EL (cell line): Measurements from ENCODE around the gene GPR35.
A peak's percentile ranks its signal among the peaks of the same experiment; 100 is the strongest.
"Not testable (repeated sequence)": the region's sequence is repeated elsewhere in the genome, so short reads cannot be mapped to it uniquely, and the experiment has no call there.

Source experiments
- DNase-seq: peaks from one replicate; pipeline ENCODE4 v3.0.0-alpha.2; 2016

Gene GPR35

DNA sequence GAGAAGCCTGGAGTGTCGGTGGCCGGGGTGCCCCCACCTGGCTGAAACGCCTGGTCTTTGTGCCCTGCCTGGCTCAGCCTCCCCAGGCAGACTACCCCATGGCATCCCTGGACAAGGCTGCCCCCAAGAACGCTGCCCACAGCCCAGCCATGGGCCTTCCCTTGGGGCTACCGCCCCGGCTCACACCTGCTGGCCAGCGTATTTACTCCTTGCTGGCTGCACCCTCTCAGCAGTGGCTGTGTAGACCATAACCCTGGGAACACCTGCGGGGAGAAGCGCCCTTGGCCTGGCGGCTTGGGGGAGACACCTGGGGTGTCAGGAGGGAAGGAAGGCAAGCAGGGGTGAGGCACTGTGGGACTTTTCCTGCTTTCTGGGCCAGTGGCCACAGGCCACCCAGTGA is 21.4 kb upstream of the GPR35 start:
- no peak for DNase-seq

DNA sequence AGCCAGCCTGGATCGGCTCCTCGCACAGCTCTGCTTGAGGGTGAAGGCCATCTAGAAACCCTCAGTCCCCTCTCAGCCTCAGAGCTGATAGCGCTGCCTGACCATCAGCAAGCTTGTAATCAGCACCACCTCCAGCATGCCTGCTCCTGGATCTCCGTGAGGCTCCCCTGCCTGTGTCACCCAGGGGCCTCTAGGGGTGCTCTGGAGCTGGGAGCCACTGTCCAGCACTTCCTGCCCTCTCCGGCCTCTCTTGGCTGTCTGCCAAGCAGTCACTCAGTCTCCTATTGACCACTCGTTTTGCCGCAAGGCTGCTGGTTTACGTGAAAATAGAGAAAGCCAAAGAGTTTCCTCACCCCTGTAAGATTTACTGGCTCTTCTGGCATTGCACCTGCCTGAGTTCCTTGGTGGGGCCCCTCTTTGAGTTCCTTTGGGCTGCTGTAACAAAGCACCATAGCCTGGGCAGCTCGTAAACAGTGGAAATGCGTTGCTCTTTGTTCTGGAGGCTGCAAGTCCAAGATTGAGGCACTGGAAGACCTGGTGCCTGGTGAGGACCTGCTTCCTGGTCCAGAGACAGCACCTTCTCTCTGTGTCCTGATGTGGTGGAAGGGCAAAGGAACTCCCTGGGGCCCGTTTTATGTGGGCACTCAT is 20.9 kb upstream of the GPR35 start:
- DNase-seq: peak; percentile 63

DNA sequence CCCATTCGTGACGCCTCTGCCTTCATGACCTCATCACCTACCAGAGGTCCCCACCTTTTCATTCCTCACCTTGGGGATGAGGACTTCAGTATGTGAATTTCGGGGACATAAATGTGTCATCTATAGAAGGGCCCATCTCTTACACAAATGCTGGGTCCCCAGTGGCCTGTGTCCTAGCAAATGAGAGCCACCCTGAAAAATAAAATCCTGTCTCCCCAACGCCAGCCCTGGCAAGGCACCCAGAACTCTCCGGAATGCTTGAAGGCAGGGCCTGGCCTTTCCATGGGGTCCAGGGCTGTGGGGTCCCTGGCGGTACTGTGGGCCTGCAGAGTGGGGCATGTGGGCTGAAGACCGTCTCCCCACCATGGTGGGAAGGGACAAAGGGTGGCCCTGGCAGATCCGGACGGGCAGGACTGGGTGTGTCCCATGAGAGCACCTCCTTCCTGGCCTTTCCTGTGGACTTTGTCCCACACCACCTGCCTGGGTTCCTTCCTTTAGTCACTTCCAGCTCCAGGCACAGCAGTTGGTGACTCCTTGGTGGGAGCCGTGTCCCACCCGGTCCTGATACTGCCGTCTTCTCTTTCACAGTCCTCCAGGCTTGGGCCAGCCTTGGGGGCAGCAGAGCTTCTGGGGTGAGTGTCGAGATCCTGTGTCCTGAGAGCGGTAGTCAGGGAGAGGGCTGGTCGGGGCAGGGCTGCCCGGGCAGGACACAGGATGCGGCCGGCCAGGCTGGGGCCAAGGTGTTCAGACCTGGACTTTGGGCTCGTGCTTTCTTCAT is 20.2 kb upstream of the GPR35 start:
- DNase-seq: no peak

- no peak for DNase-seq
Measured at GRCh38 chr2:240605867-240606743, 19.2 kb upstream of the GPR35 start.

DNA sequence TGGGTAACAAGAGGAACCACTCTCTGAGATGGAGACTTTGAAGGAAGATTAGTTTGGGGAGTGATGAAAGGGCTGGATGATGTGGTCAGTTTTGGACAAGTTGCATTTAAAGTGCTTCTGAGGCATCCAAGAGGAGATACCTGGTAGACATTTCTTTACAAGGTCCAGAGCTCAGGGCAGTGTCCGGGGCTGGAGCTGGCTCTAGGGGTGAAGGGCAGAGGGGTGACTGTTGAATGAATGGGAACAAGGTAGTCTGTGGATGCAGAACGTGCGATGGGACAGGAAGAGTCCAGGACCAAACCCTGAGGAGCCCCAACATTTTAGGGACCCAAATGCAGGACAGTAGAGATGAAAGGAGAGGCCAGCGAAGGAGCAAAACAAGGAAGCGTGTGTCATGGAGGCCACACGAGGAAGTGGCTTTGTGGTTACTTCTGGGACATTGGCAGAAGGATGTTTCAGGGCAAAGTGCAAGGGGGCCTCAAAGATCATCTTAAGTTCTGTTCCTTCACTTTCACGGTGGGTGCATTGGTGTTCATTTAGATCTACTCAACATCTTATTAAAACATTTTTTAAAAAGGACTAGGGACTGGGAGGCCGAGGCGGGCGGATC is 13.6 kb upstream of the GPR35 start:
- no peak for DNase-seq

DNA sequence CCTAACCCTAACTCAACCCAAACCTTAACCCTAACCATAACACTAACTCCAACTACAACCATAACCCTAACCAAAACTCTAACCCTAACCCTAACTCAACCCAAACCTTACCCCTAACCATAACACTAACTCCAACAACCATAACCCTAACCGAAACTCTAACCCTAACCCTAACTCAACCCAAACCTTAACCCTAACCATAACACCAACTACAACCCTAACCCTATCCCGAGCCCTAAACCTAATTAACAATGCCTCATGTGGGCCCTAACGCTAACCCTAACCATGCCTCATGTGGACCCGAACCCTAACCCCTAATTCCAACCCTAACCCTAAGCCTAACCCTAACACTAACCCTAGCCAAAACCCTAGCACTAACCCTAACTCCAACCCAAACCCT is 11.5 kb upstream of the GPR35 start:
- no peak for DNase-seq

- DNase-seq: no peak
Measured at GRCh38 chr2:240614391-240614790, 10.9 kb upstream of the GPR35 start.

- DNase-seq: no peak
Measured at GRCh38 chr2:240615396-240615795, 9.9 kb upstream of the GPR35 start.

- no peak for DNase-seq
Measured at GRCh38 chr2:240615820-240616547, 9.3 kb upstream of the GPR35 start.

GRCh38 chr2:240616860-240617666 is 8.2 kb upstream of the GPR35 start:
- not testable (repeated sequence) for DNase-seq

GRCh38 chr2:240618776-240619175 is 6.5 kb upstream of the GPR35 start:
- no peak for DNase-seq

DNA sequence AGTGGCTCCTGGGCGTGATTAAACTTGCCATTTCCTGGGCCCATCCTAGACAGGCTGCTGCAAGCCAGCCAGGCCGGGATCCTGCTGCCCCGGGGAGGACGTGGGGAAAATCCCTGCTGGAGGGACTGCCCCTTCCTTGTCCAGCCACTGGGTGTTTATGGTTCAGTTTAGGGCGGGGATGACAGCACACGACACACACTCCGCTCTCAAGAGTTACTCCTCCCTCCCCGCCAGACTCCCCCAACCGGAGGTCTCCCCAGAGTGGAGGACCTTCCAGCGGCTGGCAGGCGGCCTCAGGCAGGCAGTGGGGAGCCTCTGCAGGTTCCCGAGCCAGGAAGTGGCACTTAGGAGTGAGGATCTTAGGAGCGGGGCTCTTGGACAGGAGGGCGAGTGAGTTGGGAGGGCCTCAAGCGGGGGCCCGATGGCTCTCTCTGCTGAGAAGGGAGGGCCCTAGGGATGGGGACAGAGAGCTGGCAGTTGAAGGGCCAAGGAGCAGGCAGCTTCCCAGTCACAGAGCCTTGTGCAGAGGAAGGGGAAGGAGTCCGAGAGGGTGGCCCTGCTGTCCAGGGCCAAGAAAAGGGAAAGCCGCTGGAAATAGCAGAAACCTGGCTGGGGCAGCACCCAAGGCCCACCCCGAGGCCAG is 5.7 kb upstream of the GPR35 start:
- no peak for DNase-seq

DNA sequence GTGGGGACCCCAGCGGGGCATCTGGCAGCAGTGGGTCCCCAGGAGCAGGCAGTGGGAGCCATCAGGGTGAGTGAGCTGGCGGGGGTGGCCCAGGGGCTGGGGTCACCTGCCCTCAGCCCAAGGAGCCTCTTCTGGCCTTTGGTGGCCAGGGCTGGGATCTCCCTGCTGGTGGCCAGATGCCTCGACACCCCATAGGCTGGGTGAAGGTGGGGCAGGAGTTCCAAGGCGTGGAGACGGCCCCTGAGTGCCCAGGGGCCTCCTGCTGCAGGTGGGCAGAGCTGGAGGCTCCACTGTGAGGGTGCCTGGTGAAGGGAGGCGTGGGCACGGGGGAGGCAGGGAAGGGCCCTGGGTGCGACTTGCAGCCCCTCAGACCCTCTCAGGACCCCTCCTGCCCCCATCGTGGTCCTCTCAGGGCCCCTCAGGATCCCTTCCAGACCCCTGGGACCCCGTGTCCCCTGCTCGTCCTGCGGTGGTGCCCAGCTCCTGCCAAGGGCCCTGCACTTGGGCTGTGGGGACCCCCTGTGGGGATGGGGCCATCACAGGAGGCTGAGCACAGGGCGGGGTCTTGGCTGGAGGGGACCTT is 5.0 kb upstream of the GPR35 start:
- DNase-seq: no peak

- no peak for DNase-seq
Measured at GRCh38 chr2:240620859-240621258, 4.4 kb upstream of the GPR35 start.

- no peak for DNase-seq
Measured at GRCh38 chr2:240622060-240622411, 3.2 kb upstream of the GPR35 start.

- DNase-seq: no peak
Measured at GRCh38 chr2:240622531-240623235, 2.6 kb upstream of the GPR35 start.

- DNase-seq: no peak
Measured at GRCh38 chr2:240623531-240624010, 1.7 kb upstream of the GPR35 start.

DNA sequence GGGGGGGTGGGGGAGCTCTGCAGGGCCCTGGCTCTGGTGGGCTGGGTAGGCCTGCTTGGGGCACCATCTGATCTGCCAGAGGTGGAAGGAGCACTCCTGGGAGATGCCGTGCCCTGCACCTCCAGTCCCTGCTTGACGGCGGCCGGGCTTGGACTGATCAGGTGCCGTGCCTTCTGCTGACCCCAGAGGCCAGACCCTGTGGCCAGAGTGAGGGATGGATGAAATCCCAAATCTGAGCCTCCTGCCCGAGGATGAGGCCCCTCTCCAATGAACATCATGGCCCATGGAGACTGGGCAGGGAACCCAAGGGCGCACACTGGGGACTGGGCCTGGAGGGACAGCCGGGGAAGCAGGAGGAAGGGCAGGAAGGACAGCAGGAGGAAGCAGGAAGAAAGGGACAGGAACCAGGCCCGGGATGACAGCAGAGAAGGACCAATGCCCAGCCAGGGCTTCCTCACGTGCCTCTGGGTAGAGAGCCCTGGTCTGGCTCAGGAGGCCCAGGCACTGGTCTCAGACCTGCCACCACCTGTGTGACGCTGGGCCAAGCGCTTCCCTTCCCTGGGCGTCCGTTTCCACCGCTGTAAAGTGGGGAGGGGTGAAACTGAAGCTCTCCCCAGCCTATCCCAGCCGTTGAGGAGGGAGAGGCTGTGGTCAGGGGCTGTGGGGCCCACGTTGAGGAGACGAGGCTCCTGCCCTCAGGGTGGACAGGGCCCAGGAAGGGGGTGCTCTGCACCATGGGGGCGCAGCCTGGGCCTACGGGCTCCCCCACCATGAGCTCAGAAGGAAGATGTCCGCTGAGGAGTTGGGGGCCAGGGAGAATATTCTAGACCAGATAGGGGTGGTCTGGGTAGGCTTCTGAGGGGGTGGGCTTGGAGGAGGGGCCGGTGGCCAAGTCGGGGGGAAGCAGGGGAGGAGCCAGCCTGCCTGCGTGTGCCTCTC is 1.0 kb upstream of the GPR35 start:
- DNase-seq: no peak
